Activated gamma-delta T cell treated with Interleukin-2 at 50 U/mL for 16 hours (primary cell): ENCODE measurements around the gene BTBD2.

Source experiments
- DNase-seq: peaks from one replicate; pipeline ENCODE4 v3.0.0-alpha.2; 2020

BTBD2 gene

DNA sequence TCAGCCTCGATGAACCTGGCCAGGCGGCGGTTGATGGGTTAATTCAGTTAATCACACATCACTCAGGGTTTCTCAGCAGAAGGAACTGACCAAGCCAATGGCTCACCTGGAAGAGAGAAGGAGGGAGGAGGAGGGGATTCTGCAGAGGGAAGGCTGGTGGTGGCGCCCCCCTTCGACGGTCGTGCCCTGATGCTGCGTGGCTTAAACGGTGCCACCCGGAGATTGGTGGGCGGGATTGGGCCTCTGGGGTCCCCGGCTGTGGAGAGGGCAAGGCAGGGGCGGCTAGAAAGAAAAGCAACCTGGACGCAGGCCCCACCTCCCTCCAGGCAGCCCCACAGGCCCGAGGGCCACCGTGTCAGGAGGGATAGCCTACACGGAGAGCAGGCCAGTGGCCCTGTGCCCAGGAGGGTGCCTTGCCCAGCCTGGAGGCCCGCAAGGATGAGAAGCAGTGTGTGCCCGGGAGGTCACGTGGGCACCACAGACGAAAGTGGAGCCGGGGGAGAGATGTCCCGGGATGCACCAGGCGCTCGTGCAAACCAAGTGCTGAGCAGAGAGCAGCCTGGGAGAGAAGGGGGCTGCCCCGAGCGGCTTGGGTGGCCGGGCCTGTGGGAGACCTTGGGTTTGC is 58.5 kb downstream of the BTBD2 start:
- DNase-seq: no peak

GRCh38 chr19:1956122-1956494 is 59.4 kb downstream of the BTBD2 start:
- no peak for DNase-seq

- no peak for DNase-seq
Measured at GRCh38 chr19:1955171-1956121, 60.1 kb downstream of the BTBD2 start.

- DNase-seq: no peak
Measured at GRCh38 chr19:1954532-1954933, 61.0 kb downstream of the BTBD2 start.

DNA sequence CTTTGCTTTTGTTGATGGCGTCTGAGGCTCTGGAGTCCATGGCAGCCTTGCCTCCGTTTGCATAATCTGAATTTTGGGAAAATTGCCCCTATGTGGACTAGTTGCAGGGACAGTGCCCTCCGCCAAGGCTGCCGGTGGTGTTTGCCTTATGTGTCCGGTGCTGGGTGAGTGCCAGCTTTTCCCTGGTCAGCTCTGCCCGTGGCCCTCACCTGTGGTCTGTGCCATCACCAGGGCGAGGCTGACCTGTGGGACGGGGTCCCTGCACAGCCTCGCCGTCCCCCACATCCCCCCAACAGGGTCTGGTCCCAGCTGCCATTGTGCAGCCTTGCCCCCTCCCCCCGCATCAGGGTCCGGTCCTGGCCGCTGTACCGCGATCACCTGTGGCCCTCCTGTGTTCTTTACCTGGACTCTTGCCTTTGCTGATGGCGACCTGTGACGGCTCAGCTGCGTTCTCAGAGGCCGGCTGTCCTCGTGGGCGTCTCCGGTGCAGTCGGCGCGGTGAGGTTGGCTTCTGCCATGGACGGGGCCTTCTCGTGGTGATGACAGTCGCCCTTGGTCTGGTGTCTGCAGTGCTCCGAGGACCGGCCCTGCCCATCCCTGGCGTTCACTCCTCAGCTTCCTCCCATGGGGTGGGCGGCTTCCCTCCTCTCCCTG is 61.9 kb downstream of the BTBD2 start:
- no peak for DNase-seq

GRCh38 chr19:1953037-1953436 is 62.5 kb downstream of the BTBD2 start:
- no peak for DNase-seq

DNA sequence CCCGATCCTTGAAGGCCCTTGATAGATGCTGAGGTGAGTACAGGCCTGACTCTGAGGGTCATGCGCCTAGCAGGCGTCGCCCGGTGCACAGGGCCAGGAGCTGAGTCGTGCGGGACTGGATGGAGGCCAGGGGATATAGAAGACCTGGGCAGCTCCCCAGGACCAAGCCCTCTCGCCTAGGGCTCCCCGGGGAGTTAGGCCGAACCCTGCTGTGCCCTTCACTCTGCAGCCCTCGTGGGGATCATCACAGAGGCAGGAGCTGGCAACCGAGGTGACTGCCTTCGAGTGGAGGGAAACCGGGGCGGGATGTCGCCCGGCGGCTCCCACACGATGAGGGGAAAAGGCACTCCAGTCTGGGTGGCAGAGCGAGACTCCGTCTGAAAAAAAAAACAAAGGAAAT is 62.9 kb downstream of the BTBD2 start:
- DNase-seq: no peak

DNA sequence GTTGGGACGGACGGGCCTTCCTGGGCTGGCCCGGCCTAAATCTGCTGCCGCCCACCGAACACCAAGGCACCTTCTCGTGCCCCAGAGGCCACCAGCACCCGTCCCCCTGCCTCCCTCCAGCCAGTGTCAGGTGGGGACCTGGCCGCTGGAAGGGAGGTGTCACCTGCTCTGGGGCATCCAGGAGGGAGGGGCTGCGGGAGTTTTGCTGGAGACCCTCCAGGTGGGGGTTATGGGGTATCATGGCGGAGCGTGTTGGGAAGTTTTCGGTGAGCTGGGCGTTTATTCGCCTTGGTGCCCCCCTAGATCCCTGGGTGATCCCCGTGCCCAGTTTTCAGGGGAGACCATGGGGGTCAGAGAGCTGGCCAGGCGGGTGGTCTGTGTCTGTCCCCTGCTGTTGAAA is 64.9 kb downstream of the BTBD2 start:
- DNase-seq: no peak

DNA sequence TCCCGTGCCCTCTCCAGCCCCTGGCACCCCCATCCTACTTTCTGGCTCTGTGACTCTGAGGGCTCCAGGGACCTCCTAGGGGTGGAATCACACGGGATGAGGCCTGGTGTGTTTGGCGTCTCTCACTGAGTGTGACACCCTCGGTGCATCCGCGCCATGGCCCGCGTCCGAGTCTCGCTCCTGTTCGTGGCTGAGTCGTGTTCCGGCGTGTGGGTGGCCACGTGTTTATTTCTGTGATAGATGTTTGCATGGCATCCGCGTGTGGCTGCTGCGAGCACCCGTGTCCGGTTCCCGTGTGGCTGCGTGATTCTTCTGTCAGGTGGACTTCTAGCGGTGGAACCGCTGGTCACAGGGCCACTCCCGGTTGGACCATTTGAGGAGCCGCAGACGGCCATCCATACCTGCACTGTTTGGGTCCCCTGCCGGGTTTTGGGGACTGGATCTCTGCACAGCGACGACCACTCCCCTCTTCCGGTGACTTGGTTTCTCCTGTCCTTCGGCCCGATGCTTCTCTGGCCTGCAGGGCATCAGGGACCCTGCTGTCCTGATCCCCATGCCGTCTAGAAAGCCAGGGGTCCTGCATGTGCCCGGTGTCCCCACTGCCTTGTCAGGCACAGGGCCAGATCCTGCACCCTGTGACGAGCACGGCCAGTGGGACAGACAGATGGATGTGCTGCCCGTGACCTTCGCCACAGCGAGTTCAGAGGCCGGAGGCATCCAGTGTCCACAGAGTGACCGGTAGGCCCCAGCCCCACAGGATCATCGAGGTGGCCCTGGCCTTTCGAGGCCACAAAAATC is 66.0 kb downstream of the BTBD2 start:
- no peak for DNase-seq

- DNase-seq: no peak
Measured at GRCh38 chr19:1947651-1948209, 67.8 kb downstream of the BTBD2 start.

DNA sequence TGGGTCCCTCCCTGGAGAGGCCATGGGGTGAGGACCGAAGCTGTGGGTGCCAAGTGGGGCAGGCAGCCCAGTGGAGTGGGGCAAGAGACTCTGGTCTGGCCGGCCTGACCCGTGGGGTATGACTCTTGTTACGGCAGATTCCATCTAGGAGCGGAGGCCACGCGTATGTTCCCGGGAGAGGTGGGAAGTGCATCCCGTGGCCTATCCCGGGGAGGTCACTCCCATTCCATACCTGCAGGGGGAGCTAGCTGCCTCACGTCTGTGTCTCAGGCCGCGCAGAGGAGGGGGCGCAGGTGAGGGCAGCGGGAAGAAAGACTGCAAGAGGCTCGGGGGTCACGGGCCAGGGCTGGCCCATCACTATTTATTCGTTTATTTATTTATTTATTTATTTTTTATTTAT is 69.6 kb downstream of the BTBD2 start:
- no peak for DNase-seq

DNA sequence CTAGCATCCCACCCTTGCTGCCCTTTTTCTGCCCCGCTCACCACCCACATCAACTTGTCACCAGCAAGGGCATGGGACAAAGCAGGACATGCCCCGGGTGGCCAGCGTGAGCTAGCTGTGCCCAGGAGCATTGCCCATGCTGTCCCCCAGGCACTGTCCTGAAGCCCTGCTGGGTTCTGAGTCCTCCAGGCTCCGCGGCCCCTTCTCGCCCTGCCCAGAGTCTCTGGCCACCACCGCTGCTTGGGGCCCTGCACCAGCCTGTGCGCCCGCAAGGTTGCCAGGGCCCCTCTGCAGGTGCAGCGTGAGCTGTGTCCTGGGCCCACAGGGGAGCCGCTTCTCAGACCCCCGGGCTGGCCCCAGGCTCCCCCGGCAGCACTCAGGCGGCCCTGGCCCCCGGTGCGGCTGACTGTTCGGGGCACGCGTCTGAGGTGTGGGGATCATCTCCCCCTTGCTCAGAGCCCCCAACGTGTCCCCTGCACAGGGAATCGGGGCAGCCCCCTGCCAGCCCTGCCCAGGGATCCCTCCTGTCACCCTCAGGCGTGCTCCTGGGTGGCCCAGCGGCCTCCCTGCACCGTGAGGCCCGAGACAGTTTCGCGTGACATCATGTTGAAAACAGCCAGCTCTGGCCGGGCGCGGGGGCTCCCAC is 70.5 kb downstream of the BTBD2 start:
- no peak for DNase-seq

- DNase-seq: no peak
Measured at GRCh38 chr19:1944088-1944915, 71.2 kb downstream of the BTBD2 start.

DNA sequence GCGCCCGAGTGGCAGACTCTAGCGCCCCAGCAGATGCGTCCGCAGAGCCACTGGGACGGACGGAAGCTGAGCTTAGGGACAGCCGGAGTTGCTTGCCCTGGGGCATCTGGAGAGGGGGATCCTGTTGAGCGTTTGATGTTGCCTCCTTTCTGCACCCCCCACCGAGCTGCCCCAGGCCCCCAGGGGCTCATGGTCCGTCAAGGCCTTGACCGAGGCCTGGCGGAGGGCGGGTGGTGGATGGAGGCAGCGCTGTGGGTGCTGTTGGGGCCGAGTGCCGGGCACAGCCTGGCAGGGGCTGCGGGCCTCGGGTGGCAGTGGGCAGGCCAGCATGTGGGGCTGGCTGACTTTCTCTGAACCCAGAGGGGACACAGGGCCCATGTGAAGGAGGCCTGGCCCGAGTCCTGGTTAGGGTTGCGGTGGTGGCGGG is 71.8 kb downstream of the BTBD2 start:
- no peak for DNase-seq

- no peak for DNase-seq
Measured at GRCh38 chr19:1942934-1943555, 72.5 kb downstream of the BTBD2 start.

DNA sequence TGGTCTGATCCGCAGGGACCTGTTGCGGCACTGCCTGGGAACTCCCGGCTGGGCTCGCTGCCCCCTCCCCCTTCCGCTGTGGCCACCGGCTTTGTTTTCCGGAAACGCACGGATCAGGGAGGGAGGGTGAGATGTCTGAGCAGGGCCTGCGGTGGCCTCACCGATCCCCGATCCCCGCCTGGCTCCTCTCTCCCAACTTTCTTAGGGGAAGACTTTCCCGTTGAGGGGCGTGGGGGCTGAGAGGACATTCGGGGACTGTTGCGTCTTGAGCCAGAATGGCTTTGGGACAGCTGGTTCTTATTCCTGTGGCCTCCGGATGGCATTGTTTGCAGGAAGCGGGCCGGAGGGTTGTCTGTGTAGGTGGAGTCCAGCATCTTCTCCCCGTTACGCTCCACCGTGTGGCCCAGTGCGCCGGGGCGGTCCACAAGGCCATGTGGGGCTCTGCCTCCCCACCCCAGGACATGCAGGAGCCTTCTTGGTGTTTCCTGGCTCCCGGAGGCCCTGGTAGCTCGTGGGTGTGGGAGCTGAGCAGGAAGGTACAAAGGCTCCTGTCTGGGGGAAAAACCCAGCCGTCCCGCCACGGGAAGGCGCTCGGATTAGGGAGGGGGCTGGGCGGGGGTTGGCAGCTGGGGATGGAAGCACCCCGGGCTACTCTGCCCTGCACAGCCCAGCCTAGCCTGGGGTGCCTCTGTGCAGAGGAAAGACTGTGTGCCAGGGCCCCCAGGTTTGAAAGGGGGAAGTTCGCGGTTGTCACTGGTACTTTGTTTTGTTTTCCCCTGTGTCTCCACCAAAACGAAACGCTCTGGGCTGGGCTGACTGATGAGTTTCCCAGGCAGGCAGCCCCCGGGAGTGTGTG is 73.2 kb downstream of the BTBD2 start:
- peak; percentile 77 for DNase-seq

- peak; percentile 18 for DNase-seq
Measured at GRCh38 chr19:1941146-1942077, 74.1 kb downstream of the BTBD2 start, which contains the start of gene CSNK1G2. Gene CSNK1G2 (plus strand): TSS chr19:1941172. CDS start chr19:1969773, 28,601 bp downstream.

DNA sequence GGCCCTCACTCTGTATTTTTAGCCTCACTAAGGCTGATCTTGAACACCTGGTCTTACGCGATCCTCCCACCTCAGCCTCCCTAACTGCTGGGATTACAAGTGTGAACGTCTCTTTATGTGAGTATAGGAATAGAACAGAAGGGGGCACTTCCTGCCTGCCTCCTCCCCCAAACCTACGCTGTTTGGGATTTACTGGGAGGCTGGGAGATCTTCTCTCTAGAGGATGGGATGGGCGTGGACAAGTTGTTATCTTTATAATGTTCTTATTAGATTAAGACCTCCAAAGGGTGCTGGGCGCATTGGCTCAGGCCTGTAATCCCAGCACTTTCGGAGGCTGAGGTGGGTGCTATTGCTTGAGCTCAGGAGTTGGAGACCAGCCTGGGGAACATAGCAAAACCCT is 77.4 kb downstream of the BTBD2 start:
- no peak for DNase-seq
